ENCODE results near the gene S1PR1.

- no peak for TF ChIP-seq CTCF (IDR thresholded peaks at IDR 0.05 in 4 of 5, conservative IDR thresholded peaks at IDR 0.05 in 1 of 5)
- no peak for TF ChIP-seq POLR2A (IDR thresholded peaks at IDR 0.05)
Observed at GRCh38 chr1:101194746-101195145, 42.1 kb upstream of the S1PR1 start.

All from gastrocnemius medialis (tissue), 4 donors.